ENCODE measurements around the gene GPR158.

DNA sequence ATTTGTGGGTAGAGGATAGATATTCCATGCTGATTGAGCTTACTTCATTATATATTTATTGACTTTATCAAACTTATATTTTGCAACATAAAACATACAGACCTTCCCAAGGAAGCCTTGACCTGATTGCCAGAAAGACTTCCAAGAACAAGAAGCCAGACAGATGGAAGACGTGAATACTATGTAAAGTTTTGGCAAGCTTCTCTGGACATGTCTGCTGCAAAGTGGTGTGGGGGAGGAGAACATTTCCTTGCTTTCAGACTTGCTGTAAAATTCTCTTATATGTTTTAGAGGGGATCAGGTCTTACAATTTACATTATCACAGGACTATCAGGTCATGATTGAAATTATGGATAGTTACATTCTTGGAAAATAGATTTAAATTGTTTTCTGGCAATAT lies 23.4 kb downstream of the GPR158 start:
- TF ChIP-seq, protein P1, sequence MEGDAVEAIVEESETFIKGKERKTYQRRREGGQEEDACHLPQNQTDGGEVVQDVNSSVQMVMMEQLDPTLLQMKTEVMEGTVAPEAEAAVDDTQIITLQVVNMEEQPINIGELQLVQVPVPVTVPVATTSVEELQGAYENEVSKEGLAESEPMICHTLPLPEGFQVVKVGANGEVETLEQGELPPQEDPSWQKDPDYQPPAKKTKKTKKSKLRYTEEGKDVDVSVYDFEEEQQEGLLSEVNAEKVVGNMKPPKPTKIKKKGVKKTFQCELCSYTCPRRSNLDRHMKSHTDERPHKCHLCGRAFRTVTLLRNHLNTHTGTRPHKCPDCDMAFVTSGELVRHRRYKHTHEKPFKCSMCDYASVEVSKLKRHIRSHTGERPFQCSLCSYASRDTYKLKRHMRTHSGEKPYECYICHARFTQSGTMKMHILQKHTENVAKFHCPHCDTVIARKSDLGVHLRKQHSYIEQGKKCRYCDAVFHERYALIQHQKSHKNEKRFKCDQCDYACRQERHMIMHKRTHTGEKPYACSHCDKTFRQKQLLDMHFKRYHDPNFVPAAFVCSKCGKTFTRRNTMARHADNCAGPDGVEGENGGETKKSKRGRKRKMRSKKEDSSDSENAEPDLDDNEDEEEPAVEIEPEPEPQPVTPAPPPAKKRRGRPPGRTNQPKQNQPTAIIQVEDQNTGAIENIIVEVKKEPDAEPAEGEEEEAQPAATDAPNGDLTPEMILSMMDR (IDR thresholded peaks at IDR 0.05; ENCODE audit: control extremely low read depth in 1 of 3, insufficient read depth in 1 of 3, low read depth in 1 of 3, low read length in 3 of 3): no peak
- TF ChIP-seq RXRA (IDR thresholded peaks at IDR 0.05; ENCODE audit: insufficient read depth, low read depth, low read length): no peak
- no peak for TF ChIP-seq CEBPB (IDR thresholded peaks at IDR 0.05; ENCODE audit: low read depth, low read length)
- no peak for TF ChIP-seq PHF8 (conservative IDR thresholded peaks at IDR 0.05; ENCODE audit: low read depth, low read length)
- no peak for TF ChIP-seq EP300 (IDR thresholded peaks at IDR 0.05; ENCODE audit: borderline replicate concordance in 1 of 2, low read depth in 2 of 2, low read length in 2 of 2)
- TF ChIP-seq SP2 (IDR thresholded peaks at IDR 0.05; ENCODE audit: low read length): no peak
- no peak for TF ChIP-seq EZH2 (IDR thresholded peaks at IDR 0.05; ENCODE audit: low read depth, low read length, severe bottlenecking)
